GM18867 (cell line): ENCODE results near the gene ELAVL4.

ENCODE experiments used
- ATAC-seq: cut with Tn5 transposase; IDR thresholded peaks from one replicate; pipeline ENCODE4 v1.9.1; 2021; ENCODE audit warnings: mild to moderate bottlenecking, moderate library complexity; ENCODE audit not compliant: unreplicated experiment

The ELAVL4 gene

DNA sequence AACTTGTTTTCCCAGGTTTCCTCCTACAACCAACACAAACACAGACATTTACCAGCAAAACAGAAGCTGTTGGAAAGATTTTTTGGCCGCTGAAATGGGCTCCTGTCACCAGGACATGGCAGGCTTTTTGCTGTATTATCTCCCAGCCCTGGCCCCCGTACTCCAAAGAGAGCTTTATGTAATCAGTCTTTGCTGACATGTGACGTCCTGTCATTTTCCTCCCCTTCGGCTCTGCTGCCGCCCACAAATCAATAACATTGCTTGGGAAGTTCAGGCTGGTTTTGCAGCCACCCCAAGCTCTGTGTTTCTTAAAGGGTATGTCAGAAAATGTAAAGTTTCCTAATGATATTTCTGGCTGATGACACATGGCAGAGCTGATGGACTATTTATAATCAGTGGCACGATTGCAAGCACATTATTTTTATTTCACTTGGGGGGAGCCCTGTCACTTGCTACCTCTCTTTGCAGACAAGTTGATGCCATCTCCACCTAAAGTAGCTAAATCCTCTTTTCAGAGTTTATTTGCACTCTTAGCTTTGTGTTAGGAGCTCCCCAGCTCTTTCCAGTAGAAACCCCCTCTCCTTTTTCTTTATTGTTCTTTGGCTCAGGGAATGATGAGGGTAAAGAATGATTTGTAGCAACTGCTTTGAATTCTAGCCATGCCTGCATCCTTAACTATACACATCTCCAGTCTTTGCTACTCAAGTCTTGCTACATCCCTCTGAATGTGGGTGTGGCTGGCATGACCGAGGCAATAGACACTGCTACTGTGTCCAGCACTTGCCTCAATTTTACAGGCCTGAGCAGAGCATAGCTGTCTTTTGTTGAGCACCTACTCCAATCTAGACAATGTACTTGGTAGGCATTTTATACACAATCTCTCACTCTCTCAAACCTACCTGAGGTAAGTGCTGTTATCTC lies 67.3 kb downstream of the ELAVL4 start:
- no peak for ATAC-seq

DNA sequence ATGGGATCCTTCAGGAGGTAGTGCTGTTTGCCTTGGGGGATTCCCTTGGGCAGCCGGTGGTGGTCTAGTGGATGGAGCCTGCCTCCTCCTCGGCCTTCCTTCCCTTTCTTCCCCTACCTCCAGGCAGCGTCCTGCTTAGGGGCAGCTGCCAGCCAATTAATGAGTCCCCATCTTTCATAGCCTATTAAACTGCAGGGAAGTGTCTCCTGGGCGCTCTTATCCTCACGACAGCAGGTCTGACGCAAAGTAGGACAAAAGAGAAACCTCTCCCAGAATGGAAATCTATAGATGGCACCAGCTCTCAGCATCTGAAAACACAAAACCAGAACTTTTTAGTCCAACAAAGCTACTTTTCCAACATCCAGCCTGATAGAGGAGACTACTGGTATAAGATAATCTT lies 69.3 kb downstream of the ELAVL4 start:
- no peak for ATAC-seq

DNA sequence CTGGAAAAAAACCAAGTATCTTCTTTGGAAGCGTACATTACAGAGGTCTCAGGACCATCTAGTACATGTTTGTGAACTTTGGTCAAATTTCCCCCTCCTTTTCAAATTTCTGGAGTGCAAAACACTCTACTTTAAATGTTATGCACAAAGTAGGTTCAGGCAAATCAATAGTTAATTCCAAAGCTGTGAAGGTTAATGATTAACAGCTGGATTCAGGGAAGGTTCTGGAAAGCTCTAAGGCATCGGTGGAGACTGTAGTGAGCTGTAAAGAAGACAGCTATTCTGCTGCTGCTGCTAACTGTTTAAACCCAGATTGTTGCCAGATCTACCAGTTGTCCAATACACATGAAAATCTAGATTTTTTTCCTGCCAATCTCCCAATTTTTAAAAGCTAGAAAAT lies 70.9 kb downstream of the ELAVL4 start:
- ATAC-seq, result no peak

DNA sequence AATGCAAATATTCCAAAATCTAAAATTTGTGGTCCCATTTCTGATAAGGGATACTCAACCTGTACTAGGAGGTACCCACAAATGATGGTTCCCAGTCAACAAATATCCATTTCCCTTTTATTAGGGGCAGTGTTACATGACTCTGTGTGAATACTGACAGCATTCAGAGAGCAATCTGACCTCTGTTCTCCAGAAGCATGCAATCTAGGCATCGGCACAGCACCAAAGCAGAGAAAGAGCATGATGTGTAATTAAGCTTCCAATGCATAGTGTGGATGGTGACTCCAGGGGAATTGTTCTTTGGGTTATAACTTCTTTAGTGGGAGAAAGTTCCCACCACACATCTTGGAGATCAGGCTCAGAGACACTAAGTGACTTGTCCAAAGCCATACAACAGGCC lies 71.6 kb downstream of the ELAVL4 start:
- ATAC-seq, result no peak

DNA sequence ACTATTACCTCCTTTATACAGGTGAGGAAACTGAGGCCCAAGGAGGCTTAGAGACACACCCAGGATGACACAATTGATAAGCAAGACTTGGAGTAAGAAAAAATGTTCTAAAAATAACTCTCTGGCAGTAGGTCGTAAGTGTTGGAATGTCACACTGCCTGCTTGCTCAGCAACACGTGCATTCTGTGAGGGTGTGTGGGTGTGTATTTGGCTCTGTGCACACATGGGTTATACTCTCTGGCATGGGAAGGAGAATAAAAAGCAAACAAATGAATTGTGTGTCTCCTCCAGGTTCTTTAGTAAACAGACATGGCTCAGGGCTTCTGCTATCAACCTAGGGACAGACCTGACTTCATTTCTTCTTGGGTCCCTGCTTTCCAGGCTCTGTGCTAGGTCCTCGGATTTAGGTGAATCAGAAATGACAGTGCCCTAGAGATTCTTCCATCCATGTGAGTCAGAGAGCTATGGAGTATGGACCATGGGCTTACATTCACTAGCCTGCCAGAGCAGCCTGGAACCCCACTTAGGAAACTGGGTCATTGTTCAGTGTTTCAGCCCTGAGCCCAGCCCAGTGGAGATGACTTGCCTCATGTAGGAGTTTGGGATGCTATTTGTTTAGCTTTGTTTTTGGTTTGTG lies 72.4 kb downstream of the ELAVL4 start:
- ATAC-seq, result no peak

DNA sequence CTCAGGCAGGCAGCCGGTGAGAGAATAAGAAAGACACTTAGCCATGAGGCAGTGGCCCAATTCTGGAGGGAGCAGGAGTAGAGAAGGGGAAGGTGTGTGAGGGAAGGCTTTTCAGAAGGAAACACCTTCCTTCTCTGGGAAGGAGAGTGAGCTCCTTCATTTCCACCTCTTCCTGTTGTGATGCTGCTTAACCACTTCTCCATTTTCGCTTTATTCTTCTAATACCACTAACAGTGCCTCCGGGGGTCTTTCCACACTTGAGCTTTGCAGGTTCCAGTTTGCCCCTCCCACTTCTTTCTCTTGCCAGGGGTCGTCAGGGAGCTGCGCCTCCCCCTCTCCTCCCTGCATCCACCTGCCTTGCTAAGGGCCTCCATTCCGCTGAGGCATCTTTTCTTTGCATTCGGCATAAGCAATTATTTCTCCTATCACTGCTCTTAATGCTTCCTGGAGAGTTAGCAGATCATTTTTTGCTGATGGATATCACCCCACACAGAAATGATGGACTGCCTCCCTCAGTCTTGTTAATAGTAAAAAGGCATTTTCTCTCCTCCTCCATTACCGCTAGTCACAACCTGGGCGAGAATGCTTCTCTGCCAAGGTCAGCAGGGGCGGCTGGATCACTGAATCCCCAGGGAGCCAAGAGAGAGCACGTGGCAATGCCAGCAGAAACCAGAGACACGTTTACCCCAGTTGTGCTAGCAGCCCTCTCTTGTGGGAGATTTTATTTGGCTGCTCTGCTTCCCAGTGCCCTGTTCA lies 74.8 kb downstream of the ELAVL4 start:
- ATAC-seq, result no peak

DNA sequence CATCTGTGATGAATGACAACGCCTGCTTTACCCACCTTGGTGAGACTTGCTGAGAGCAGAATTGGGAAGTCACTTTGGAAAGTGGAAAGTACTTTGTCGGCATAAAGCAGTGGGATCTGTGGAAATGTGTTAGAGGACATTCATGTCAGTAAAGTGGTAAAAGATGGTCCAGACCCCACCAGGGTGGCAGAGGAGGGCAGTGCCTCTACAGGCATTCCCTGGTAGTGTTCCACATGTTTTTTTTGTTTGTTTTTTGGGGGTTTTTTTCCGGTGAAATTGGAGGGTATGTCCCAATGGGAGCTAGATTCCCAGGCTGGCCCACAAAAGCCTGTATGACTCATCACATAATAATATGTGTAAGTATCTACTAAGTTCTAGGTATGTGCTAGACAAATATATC lies 80.6 kb downstream of the ELAVL4 start:
- ATAC-seq, result no peak

DNA sequence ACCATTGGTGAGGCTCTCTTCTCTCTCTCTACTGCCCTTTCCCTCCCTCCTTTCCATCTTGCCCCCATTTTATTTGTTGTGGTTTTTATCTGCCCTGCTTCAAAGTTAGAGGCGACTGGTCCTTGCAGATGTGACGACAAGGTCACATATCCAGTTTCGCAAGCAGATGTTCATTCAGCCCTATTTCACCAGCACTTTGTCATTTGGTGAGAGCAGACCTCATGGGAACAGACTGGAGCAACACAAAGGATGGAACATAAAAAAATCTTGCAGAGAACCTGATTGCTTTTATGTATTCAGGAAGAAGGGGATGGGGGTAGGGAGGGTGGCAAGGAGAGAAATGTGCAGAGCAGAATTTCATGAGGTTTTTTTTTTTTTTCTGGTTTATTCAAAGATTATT lies 84.3 kb downstream of the ELAVL4 start:
- ATAC-seq, result no peak

DNA sequence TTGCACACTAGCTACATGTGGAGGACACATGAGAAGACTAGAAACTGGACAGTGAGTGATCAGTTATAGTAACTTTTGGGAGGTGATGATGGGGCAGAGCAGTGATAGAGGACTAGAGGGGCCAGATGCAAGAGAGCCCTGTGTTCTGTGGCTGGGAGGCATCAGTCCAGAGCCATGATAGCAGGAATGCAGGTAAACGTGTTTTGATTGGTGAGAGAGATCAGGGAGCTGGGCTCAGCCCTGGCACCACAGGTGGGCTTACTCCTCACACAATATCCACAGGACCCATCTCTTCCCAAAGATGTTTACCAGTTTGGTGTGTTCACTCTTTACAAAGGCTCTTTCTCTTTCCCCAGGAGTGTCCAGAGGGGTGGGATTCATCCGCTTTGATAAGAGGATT lies 86.5 kb downstream of the ELAVL4 start:
- no peak for ATAC-seq

DNA sequence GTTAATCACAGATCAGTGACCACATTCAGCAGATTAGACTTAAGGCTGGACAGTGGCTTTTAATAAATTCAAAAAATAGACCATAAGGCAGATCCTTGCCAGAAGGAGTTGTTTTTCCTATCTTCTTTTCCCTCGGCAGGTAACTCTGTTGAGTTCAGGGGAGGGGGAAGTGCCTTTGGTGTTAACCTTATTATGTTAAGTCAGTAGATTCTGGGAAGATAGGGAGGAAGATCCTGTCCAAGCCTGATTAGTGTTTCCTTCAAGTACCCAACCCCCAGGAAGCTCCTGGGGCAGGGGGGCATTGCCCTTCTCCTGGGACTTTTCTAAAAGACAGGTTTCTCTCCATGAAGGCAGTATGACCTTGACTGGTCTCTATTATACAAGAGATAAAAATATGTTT lies 87.4 kb downstream of the ELAVL4 start:
- ATAC-seq, result no peak

DNA sequence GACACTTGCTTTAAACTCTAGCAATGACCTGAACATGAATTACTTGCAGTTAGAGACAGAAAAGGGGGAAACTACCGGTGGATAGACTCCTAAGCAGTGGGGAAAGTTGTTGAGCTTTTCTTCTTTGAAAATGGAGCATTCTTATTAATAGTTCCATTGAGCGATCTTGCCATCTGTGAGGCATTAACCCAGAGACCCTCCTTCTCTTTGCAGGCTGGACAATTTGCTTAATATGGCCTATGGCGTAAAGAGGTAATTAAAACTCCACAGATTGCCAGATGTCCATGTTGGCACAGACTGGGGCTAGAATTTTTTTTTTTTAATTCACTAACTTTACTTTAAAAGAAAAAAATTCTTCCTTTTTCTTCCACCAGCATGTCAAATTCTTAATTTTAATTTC lies 88.5 kb downstream of the ELAVL4 start:
- ATAC-seq, result no peak

DNA sequence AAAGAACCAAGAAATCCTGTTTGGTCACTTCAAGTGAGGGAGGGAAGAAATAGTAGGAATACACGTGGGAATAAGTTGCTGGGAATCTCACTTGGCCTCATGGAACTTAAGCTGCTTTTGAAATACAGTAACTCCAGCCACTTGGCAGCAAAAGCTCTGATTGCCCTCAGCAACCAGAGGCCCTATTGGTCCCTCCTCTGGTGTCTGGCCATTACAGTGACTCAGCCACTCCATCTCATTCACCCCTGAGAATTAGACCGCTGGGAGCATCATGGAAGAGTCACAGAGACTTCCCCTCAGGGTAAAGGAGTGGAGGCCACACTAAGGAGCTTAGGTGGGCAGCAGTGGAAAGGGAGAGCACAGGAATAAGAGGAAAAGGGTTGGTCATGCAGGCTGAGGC lies 99.6 kb downstream of the ELAVL4 start:
- no peak for ATAC-seq

DNA sequence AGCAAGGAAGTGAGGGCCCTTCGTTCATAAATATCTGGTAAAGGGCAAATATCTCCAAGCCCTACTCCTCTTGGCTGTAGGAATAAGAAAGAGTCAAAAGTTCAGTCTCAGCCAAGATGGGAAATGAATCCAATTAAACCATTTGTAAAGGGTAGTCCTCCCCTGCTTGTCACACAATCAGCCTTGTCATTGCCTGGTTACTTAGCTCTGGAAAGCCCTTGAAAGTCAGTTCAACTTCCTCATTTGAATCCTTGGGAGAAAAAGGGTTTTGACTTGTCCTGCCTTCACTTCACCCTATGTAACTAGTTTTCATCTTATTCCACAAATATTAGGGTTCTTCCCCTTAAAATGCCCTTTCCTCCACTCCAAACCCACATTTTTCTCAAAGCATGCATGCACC lies 100.0 kb downstream of the ELAVL4 start:
- ATAC-seq, result no peak

DNA sequence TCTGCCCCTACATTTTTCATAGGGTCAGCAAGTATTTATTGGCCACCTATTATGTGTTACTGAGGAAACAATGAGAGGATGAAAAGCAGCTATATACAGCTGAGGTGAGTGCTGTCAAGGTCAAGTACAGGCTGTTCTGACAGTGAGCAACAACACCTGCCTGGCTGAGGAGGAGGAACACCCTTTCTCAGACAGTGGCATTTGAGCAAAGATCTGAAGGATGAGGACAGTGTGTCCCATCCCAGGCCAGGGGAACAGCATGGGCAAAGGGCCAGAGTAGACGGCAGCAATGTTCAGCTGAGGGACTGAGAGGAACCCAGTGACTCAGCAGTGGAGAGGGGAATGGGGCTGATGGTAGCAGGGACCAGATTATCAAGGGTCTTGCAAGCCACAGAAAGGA lies 101.0 kb downstream of the ELAVL4 start:
- no peak for ATAC-seq

DNA sequence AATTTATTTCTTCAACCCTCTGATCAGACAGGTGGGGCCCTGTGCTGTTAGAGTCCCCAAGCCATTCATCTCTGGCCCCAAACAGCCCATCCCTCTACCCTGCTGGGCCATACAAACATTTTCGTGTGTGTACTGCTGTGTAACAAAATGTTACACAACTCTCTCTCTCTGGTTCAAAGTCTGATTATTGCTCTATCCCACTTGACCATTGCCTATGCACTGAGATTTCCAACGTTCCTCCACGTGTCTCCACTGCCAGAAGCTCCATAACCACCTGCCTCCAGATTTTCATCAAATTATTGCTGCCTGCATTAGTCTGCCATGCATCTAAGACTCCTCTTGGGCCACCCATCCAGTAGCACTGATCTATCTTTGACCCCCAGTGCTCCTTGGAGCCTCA lies 104.8 kb downstream of the ELAVL4 start:
- ATAC-seq, result no peak

DNA sequence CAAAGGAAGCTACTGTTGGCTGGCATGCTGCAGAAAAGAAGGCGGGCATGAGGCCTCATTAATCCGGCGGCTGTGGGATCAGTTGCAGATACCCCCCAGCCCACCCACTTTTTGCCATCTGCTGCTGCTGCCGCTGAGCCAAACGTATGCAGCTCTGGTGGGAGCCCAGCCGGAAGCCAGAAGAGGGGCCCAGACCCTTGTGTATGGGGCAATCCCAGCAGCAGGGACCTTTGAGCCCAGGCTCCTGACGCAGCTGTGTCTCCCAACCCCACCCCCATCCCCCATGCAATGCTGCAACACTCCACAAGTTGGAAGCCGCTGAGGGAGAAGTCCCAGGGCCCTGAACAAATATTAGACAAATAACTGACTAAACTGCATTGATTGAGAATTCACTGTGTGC lies 106.0 kb downstream of the ELAVL4 start:
- ATAC-seq, result no peak

DNA sequence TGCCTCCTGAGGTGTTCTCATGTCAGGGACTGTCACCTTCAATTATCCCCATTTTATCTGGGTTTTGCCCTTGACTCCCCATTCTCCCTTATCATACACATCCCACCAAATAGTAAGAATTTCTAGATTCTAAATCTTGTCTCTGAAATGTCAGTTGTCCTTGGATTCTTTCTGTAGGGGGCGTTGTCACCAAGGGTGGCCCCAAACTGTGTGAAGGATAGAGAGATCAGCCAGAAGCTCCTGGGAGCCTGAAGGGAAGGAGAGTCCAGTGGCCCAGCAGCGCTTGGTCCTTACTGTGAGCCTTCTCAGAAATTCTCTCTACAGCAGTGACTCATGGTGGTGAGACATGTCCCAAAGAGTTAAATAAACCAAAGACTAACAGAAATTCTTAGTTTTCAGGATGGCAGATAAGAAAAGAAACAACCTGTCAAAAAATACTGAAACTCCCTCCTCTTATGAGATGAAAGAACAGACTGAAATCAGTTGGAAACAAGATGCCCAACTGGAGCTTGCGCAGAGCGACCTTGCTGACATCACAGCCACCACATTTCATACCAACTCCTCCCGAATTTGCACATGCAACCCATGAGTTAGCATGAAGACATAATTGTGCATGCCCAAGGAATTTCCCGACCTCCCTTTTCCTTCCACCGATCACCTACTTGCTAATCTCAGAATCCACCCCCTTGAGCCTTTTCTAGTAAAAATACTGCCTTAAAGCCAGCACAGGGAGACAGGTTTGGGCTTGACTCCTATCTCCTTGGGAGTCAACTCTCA lies 109.8 kb downstream of the ELAVL4 start:
- no peak for ATAC-seq

DNA sequence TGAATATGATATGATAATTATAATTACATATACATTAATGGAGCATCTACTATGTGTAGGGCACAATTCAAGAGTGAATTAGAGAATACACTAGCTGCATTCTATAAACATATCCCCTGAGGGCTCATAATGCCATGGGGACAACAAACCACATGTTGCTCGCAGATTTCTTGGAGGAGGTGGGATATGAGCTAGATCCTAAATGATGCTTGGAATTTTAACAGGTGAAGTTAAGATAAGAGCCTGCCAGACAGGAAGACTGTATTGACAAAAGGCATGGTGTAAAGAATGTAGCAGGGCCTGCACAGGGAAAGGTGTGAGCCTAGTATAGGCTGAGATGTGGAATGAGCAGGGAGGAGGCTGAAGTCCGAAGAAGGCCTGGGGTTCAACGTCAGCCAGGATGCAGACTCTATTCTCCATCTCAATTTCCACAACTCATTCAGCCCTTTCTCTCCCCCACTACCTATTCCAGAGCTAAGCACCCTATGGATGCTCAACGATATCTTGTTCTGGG lies 120.2 kb downstream of the ELAVL4 start:
- ATAC-seq, result no peak

DNA sequence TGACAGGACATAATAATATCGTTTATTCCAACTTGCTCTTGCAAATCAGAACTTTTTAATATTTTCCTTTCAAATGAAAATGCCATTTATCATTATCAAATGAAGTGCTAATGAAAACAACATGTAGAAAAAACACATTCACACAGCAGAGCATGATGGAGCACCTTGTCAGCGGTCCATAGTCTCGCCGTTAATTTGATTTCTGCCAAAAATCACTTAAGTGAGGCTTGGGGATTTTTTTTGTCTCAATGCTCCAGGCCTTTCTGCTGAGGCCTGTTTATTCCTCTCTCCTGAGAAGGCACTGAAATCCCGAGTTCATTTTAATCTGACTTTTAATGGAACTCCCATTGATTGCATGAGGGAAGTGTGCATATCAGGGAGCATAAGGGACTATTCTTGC lies 122.5 kb downstream of the ELAVL4 start:
- ATAC-seq, result no peak

DNA sequence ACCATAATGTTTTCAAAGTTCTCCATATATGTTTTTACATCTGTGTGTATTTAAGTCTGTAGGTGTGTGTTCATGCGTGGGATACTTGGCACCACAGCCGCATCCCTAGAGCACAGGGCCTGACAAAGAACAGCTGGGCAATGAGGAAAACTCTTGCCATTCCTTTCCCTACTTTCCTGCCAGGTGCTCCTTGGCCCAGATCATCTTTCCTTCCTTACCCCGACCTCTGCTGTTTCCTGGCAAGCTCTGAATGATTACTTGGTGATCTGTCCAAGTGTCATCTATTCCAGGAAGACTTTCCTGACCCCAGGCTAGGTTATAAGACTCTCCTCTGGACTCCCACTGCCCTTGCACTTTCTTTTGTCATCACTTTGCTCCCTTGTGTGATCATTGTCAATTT lies 123.6 kb downstream of the ELAVL4 start:
- ATAC-seq, result no peak

DNA sequence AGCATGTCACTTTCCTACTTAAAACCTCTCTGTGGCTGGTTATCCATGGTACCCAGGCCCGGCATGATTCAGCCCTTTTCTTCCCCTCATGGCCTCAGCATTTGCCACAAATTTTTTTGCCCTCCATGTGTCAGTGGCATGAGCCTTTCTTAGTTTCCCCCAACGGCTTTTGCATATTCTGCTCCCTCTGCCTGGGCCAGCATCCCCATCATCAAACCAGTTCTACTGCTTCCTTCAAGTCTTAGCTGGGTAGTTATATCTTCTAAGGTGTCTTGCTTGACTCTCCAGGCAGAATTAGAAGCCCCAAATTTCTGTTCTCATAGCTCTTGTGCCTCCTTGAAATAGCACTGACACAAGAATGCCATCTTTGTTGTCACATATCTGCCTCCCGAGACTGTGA lies 127.9 kb downstream of the ELAVL4 start:
- ATAC-seq, result no peak
